Heart right ventricle (tissue), 16 donors: ENCODE results near the gene COX7A2. TPM values are rescaled to one million over a fixed set of nuclear protein-coding genes. Genes with fewer than 3 reads are reported as not detected.

Experiments used
- ATAC-seq, 8 donors: fragments of 200-7000 bp; cut with Tn5 transposase; one replicate each; pipeline ENCODE4 v1.9.1; 2020; ENCODE audit warnings: mild to moderate bottlenecking in 8 of 8, moderate library complexity in 8 of 8, moderate number of reproducible peaks in 1 of 8
- DNase-seq, 2 donors: peaks; one replicate each; pipeline ENCODE4 v3.0.0-alpha.2; 2020
- H3K27ac ChIP-seq, 10 donors: fragments of 200-600 bp; sonication (generic) in 2 of 10; one replicate each; pipeline versions ENCODE4 v1.5.0 to v1.8.0; 2020 to 2022; ENCODE audit warnings: mild to moderate bottlenecking in 3 of 10
- H3K27me3 ChIP-seq, 7 donors: fragments of 200-600 bp; one replicate each; pipeline ENCODE4 v1.8.0; 2021 to 2022; ENCODE audit warnings: mild to moderate bottlenecking in 2 of 7
- H3K36me3 ChIP-seq, 9 donors: fragments of 200-600 bp; sonication (generic) in 1 of 9; one replicate each; pipeline versions ENCODE4 v1.5.0 to v1.8.0; 2020 to 2022; ENCODE audit warnings: mild to moderate bottlenecking in 2 of 9
- H3K4me1 ChIP-seq, 9 donors: fragments of 200-600 bp; sonication (generic) in 1 of 9; one replicate each; pipeline versions ENCODE4 v1.5.0 to v1.8.0; 2020 to 2022; ENCODE audit warnings: mild to moderate bottlenecking in 4 of 9
- H3K4me3 ChIP-seq, 10 donors: fragments of 200-600 bp; sonication (generic) in 2 of 10; one replicate each; pipeline versions ENCODE4 v1.5.0 to v1.8.0; 2020 to 2022; ENCODE audit warnings: mild to moderate bottlenecking in 7 of 10, moderate library complexity in 2 of 10
- H3K9me3 ChIP-seq, 11 donors: fragments of 200-600 bp in 10 of 11; sonication (generic) in 2 of 11; one replicate each; pipeline versions ENCODE4 v1.5.0 to v1.8.0; 2013 to 2022; ENCODE audit warnings: mild to moderate bottlenecking in 2 of 11, control low read depth in 1 of 11, moderate library complexity in 1 of 11
- CTCF ChIP-seq, 9 donors: fragments of 200-600 bp; sonication (generic) in 2 of 9; IDR thresholded peaks; one replicate each; pipeline versions ENCODE4 v1.5.0 to v1.8.0; 2021 to 2022; ENCODE audit warnings: antibody characterized with exemption in 9 of 9, mild to moderate bottlenecking in 5 of 9, moderate library complexity in 1 of 9
- WGBS, 2 donors: extraction: QIAGEN DNeasy Blood & Tissue Kit; methylation state at CpG; one replicate each; pipeline ENCODE4 v1.1.7; 2013; ENCODE audit warnings: inconsistent platforms in 1 of 2; 5-methylcytosine and 5-hydroxymethylcytosine counted together
- intact Hi-C, 10 donors: fragments of 100-400 bp; cut with DNase I; formaldehyde crosslinking; loops; one replicate each; pipeline versions ENCODE4 v1.11.1 to v1.14.2; 2022
- polyA plus RNA-seq, 2 donors: library from polyadenylated mRNA; stranded (reverse); fragments of 200-250 nt; gene quantifications; one replicate each; pipeline ENCODE4 v1.2.3, GENCODE V29; 2013
- total RNA-seq, 10 donors: library from RNA; stranded (reverse); fragmentation: NEBNext Ultra II Directional in 3 of 10; extraction: Animal tissue kit (Norgen Biotek cat#: 25700) in 3 of 10; gene quantifications; one replicate each; pipeline versions ENCODE4 v1.2.1 to v1.2.4, GENCODE V29; 2021 to 2023
- donor health status: Arrhythmogenic right ventricular cardiomyopathy.
- donor health status: ischemic (EF 13 %, LVEDD 7.1; RV severe dilation, severe dysfunction).
- donor health status: healthy with polysubstance abuse.
- donor health status: DM: no; HTN: yes; CAD: no.
- donor health status: DM: no; HTN: no; CAD: no.
- donor health status: ischemic (EF 25% LVEDD 6.9; RV normal size, moderate dysfunction).
- donor health status: ischemic (EF 25% LVEDD 5.7; RV mildly dilated, moderate dysfunction).
- donor health status: healthy.
- donor health status: DM: yes; HTN: yes; CAD: no.
- donor health status: Ischemic cardiomyopathy.
- donor health status: ischemic (EF 35%, LVEDD 5.7; RV mildly dilated, moderate dysfunction).
- donor health status: nonischemic (EF 11% LVEDD 7.7; RV severe dilation, severe dysfunction).
- donor health status: DM: yes; HTN: yes; CAD: no.
- donor health status: PGD.
- donor health status: ischemic (EF 29% LVEDD 5.4; RV normal size, mild dysfunction).
- donor health status: nonischemic (EF 23%, LVEDD 6.1; RV moderate dilation, normal function).

Gene COX7A2
- total and polyA plus RNA-seq, 12 donors, result 661 to 1,205 (median 1,086) TPM

GRCh38 chr6:75262716-75263400 is 19.3 kb upstream of the COX7A2 start:
- Histone ChIP-seq H3K27ac (no peak overlapping the region), H3K9me3 (no peaks in the 10 kb centered on the region), H3K27me3 (no peaks in the 10 kb centered on the region), H3K4me1 (peaks cover 3 to 22% (median 16%) of the 10 kb centered on the region in 9 donors), H3K36me3 (peaks cover 0 to 85% (median 38%) of the 10 kb centered on the region in 9 donors), H3K4me3 (no peak overlapping the region)
- no peak for DNase-seq
- TF ChIP-seq CTCF (IDR thresholded peaks at IDR 0.05), result no peak
- ATAC-seq, result no peak
- WGBS, 2 donors, result 82 to 86% methylated on average over 4 of the region's 4 CpGs
- intact Hi-C loops, result no loop called here

- H3K36me3 ChIP-seq, result peaks cover 0 to 99% (median 38%) of the 10 kb centered on the region in 9 donors
- no peak for ATAC-seq
- H3K9me3 ChIP-seq, result no peaks in the 10 kb centered on the region
- intact Hi-C loops, result no loop called here
- H3K4me3 ChIP-seq, result no peak overlapping the region
- H3K27me3 ChIP-seq, result no peaks in the 10 kb centered on the region
- no peak overlapping the region for H3K27ac ChIP-seq
- 89 to 100% methylated on average over 1 of the region's 1 CpG for WGBS, 2 donors
- no peak for TF ChIP-seq CTCF (IDR thresholded peaks at IDR 0.05)
- no peak for DNase-seq
- peaks cover 0 to 15% (median under 1%) of the 10 kb centered on the region in 9 donors for H3K4me1 ChIP-seq
These were observed 17.7 kb upstream of the COX7A2 start for GRCh38 chr6:75261299-75261698.

- ATAC-seq (no peak), DNase-seq (no peak)
- Histone ChIP-seq H3K36me3 (peaks cover 0 to 99% (median 25%) of the 10 kb centered on the region in 9 donors), H3K27ac (no peak overlapping the region), H3K4me1 (peaks cover 0 to 11% (median 0%) of the 10 kb centered on the region in 9 donors), H3K4me3 (no peak overlapping the region), H3K27me3 (no peaks in the 10 kb centered on the region), H3K9me3 (no peaks in the 10 kb centered on the region)
- intact Hi-C loops, result no loop called here
- WGBS, 2 donors, result 97 to 100% methylated on average over 1 of the region's 1 CpG
- no peak for TF ChIP-seq CTCF (IDR thresholded peaks at IDR 0.05)
These were observed 13.9 kb upstream of the COX7A2 start for GRCh38 chr6:75257343-75258087.

- WGBS, 2 donors, result 78 to 82% methylated on average over 2 of the region's 2 CpGs
- ATAC-seq (no peak), DNase-seq (no peak)
- H3K4me1 ChIP-seq, result no peaks in the 10 kb centered on the region
- no peak overlapping the region for H3K4me3 ChIP-seq
- no peaks in the 10 kb centered on the region for H3K27me3 ChIP-seq
- peaks cover 0 to 39% (median 0%) of the 10 kb centered on the region in 9 donors for H3K36me3 ChIP-seq
- H3K9me3 ChIP-seq, result no peaks in the 10 kb centered on the region
- no peak for TF ChIP-seq CTCF (IDR thresholded peaks at IDR 0.05)
- no peak overlapping the region for H3K27ac ChIP-seq
- intact Hi-C loops, result no loop called here
These were observed 7.0 kb upstream of the COX7A2 start for GRCh38 chr6:75250552-75250951.
